Aorta (tissue), 5 donors: ENCODE measurements around the gene CLASRP. TPM values are rescaled to one million over a fixed set of nuclear protein-coding genes. Genes with fewer than 3 reads are reported as not detected.

ENCODE experiments used
- ATAC-seq: fragments of 200-7000 bp; cut with Tn5 transposase; one replicate; pipeline ENCODE4 v1.9.1; 2022; ENCODE audit warnings: moderate library complexity; ENCODE audit not compliant: low FRiP score
- DNase-seq, 2 donors: peaks; one replicate each; pipeline ENCODE4 v3.0.0-alpha.2; 2020
- H3K27ac ChIP-seq, 2 donors: one replicate each; pipeline ENCODE4 v1.5.1; 2013; ENCODE audit warnings: low read length in 2 of 2, mild to moderate bottlenecking in 2 of 2, moderate library complexity in 2 of 2, control low read depth in 1 of 2, inconsistent platforms in 1 of 2, low read depth in 1 of 2
- H3K27me3 ChIP-seq, 2 donors: one replicate each; pipeline ENCODE4 v1.6.1; 2013; ENCODE audit warnings: control low read depth in 1 of 2, low read length in 1 of 2, mild to moderate bottlenecking in 1 of 2, moderate library complexity in 1 of 2; ENCODE audit not compliant: insufficient read depth in 2 of 2, control insufficient read depth in 1 of 2
- H3K36me3 ChIP-seq, 2 donors: one replicate each; pipeline ENCODE4 v1.6.1; 2013; ENCODE audit warnings: control low read depth in 1 of 2, low read length in 1 of 2, mild to moderate bottlenecking in 1 of 2; ENCODE audit not compliant: insufficient read depth in 2 of 2, control insufficient read depth in 1 of 2
- H3K4me1 ChIP-seq, 2 donors: one replicate each; pipeline ENCODE4 v1.6.1; 2013; ENCODE audit warnings: low read length in 2 of 2, control low read depth in 1 of 2, mild to moderate bottlenecking in 1 of 2, moderate library complexity in 1 of 2; ENCODE audit not compliant: insufficient read depth in 2 of 2, control insufficient read depth in 1 of 2
- H3K4me3 ChIP-seq, 2 donors: one replicate each; pipeline ENCODE4 v1.5.1; 2013; ENCODE audit warnings: low read length in 2 of 2, control low read depth in 1 of 2, mild to moderate bottlenecking in 1 of 2
- H3K9me3 ChIP-seq: one replicate; pipeline ENCODE4 v1.6.1; 2013; ENCODE audit warnings: mild to moderate bottlenecking, low read length; ENCODE audit not compliant: control insufficient read depth
- WGBS, 2 donors: extraction: QIAGEN DNeasy Blood & Tissue Kit; methylation state at CpG; one replicate each; pipeline ENCODE4 v1.1.7; 2013; 5-methylcytosine and 5-hydroxymethylcytosine counted together
- intact Hi-C, 2 donors: fragments of 100-400 bp; cut with DNase I; formaldehyde crosslinking; loops; one replicate each; pipeline versions ENCODE4 v1.14.2 to v1.15.0; 2022
- polyA plus RNA-seq, 2 donors: library from polyadenylated mRNA; stranded (reverse); fragments of 200-250 nt; gene quantifications; one replicate each; pipeline ENCODE4 v1.2.3, GENCODE V29; 2013
- total RNA-seq, 2 donors: library from RNA; stranded (reverse); fragmentation: NEBNext Ultra II Directional; extraction: Animal tissue kit (Norgen Biotek cat#: 25700); gene quantifications; one replicate each; pipeline ENCODE4 v1.2.1, GENCODE V29; 2021
- donor health status: healthy with polysubstance abuse.
- donor health status: Bipolar disorder and iron deficiency.
- donor health status: DM: no; HTN: no; CAD: no.
- donor health status: DM: no; HTN: no; CAD: no.
- donor health status: DM: yes; HTN: yes; CAD: no.

Gene CLASRP
- total and polyA plus RNA-seq, 4 donors: 18.2 to 209 (median 92.2) TPM

GRCh38 chr19:45063851-45064801 is 25.3 kb downstream of the CLASRP start:
- WGBS, 2 donors: 96% methylated on average over 70 to 85 of the region's 85 CpGs
- DNase-seq (no peak), ATAC-seq (no peak)
- intact Hi-C loops: no loop called here
- Histone ChIP-seq H3K9me3 (no peaks in the 10 kb centered on the region), H3K4me1 (no peaks in the 10 kb centered on the region), H3K27ac (no peak overlapping the region), H3K4me3 (no peak overlapping the region), H3K27me3 (no peaks in the 10 kb centered on the region), H3K36me3 (peaks cover 6 to 12% of the 10 kb centered on the region in 2 donors)

GRCh38 chr19:45066921-45067661 is 28.2 kb downstream of the CLASRP start:
- H3K4me3 ChIP-seq: no peak overlapping the region
- no peaks in the 10 kb centered on the region for H3K9me3 ChIP-seq
- ATAC-seq (no peak), DNase-seq (no peak)
- WGBS, 2 donors: 90 to 91% methylated on average over 34 to 38 of the region's 38 CpGs
- H3K4me1 ChIP-seq: no peaks in the 10 kb centered on the region
- no peak overlapping the region for H3K27ac ChIP-seq
- H3K36me3 ChIP-seq: peaks cover 8 to 14% of the 10 kb centered on the region in 2 donors
- intact Hi-C loops: no loop called here
- H3K27me3 ChIP-seq: no peaks in the 10 kb centered on the region

- DNase-seq: no peak
- Histone ChIP-seq H3K27me3 (no peaks in the 10 kb centered on the region), H3K4me1 (no peaks in the 10 kb centered on the region), H3K36me3 (peaks cover 8 to 14% of the 10 kb centered on the region in 2 donors), H3K27ac (no peak overlapping the region), H3K4me3 (no peak overlapping the region), H3K9me3 (no peaks in the 10 kb centered on the region)
- no peak for ATAC-seq
- intact Hi-C loops: no loop called here
- WGBS, 2 donors: 76 to 81% methylated on average over 6 to 10 of the region's 10 CpGs
Measured at GRCh38 chr19:45068041-45068440, 29.2 kb downstream of the CLASRP start.

GRCh38 chr19:45069056-45069455 is 30.2 kb downstream of the CLASRP start:
- H3K4me1 ChIP-seq: no peaks in the 10 kb centered on the region
- H3K27me3 ChIP-seq: no peaks in the 10 kb centered on the region
- no peaks in the 10 kb centered on the region for H3K9me3 ChIP-seq
- H3K27ac ChIP-seq: no peak overlapping the region
- 69 to 74% methylated on average over 13 of the region's 13 CpGs for WGBS, 2 donors
- ATAC-seq: no peak
- DNase-seq: no peak
- no peak overlapping the region for H3K4me3 ChIP-seq
- H3K36me3 ChIP-seq: peaks cover 8 to 13% of the 10 kb centered on the region in 2 donors
- intact Hi-C loops: no loop called here

GRCh38 chr19:45070214-45070613 is 31.4 kb downstream of the CLASRP start:
- Histone ChIP-seq H3K4me1 (no peaks in the 10 kb centered on the region), H3K4me3 (no peak overlapping the region), H3K27ac (no peak overlapping the region), H3K9me3 (no peaks in the 10 kb centered on the region), H3K36me3 (peaks cover 3 to 9% of the 10 kb centered on the region in 2 donors), H3K27me3 (no peaks in the 10 kb centered on the region)
- intact Hi-C loops: no loop called here
- no peak for ATAC-seq
- 88 to 89% methylated on average over 6 of the region's 6 CpGs for WGBS, 2 donors
- no peak for DNase-seq

GRCh38 chr19:45070861-45071544 is 32.2 kb downstream of the CLASRP start:
- Histone ChIP-seq H3K27me3 (no peaks in the 10 kb centered on the region), H3K4me3 (no peak overlapping the region), H3K4me1 (no peaks in the 10 kb centered on the region), H3K36me3 (peaks cover 3 to 9% of the 10 kb centered on the region in 2 donors), H3K9me3 (no peaks in the 10 kb centered on the region), H3K27ac (no peak overlapping the region)
- 89 to 90% methylated on average over 19 of the region's 19 CpGs for WGBS, 2 donors
- ATAC-seq (no peak), DNase-seq (no peak)
- intact Hi-C loops: no loop called here

- no peaks in the 10 kb centered on the region for H3K27me3 ChIP-seq
- no peak for ATAC-seq
- H3K4me3 ChIP-seq: no peak overlapping the region
- no peak for DNase-seq
- peaks cover 3 to 9% of the 10 kb centered on the region in 2 donors for H3K36me3 ChIP-seq
- H3K9me3 ChIP-seq: no peaks in the 10 kb centered on the region
- intact Hi-C loops: no loop called here
- H3K27ac ChIP-seq: no peak overlapping the region
- no peaks in the 10 kb centered on the region for H3K4me1 ChIP-seq
- 94 to 96% methylated on average over 25 of the region's 25 CpGs for WGBS, 2 donors
Measured at GRCh38 chr19:45071545-45071938, 32.7 kb downstream of the CLASRP start.

- DNase-seq (no peak), ATAC-seq (no peak)
- H3K27ac ChIP-seq: no peak overlapping the region
- peaks cover 2 to 9% of the 10 kb centered on the region in 2 donors for H3K36me3 ChIP-seq
- no peak overlapping the region for H3K4me3 ChIP-seq
- WGBS, 2 donors: 79 to 85% methylated on average over 34 of the region's 34 CpGs
- no peaks in the 10 kb centered on the region for H3K27me3 ChIP-seq
- no peaks in the 10 kb centered on the region for H3K9me3 ChIP-seq
- intact Hi-C loops: no loop called here
- no peaks in the 10 kb centered on the region for H3K4me1 ChIP-seq
Measured at GRCh38 chr19:45071969-45072790, 33.3 kb downstream of the CLASRP start.
